Activated T-helper 9 cell treated with anti-CD3 and anti-CD28 coated beads, Interleukin-2, amount 50 U/mL, for 16 hours (primary cell): ENCODE results near the gene MOK.
"Not testable (repeated sequence)": the region's sequence is repeated elsewhere in the genome, so short reads cannot be mapped to it uniquely, and the experiment has no call there.

Experiments
- DNase-seq: peaks from one replicate; pipeline ENCODE4 v3.0.0-alpha.2; 2020; ENCODE audit warnings: low read depth

Gene MOK, protein sequence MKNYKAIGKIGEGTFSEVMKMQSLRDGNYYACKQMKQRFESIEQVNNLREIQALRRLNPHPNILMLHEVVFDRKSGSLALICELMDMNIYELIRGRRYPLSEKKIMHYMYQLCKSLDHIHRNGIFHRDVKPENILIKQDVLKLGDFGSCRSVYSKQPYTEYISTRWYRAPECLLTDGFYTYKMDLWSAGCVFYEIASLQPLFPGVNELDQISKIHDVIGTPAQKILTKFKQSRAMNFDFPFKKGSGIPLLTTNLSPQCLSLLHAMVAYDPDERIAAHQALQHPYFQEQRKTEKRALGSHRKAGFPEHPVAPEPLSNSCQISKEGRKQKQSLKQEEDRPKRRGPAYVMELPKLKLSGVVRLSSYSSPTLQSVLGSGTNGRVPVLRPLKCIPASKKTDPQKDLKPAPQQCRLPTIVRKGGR

GRCh38 chr14:102304611-102305506, at the start of gene MOK:
Gene MOK, minus strand, starts transcription at chr14:102305164. Its CDS starts 196 bp downstream, at chr14:102304968.
- peak; percentile 96 for DNase-seq

DNA sequence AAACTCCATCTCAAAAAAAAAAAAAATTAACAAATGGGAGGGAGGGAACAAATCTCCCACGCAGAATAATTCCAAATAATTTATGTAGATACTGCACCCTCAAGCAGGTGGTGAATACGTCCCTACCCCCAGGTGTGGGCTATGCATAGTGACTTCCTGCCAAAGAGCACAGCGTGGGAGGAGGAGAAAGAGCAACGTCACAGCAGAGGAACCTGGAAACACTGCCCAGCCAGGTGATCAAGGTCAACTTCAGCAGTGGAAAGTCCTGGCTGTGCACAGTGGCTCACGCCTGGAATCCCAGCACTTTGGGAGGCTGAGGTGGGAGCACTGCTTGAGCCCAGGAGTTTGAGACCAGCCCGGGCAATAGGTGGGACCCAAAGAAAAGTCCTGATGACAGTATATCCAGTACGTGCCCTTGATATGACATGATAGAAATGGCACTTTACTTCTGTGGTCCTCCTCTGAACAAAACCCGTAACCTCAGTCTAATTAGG, 48.2 kb upstream of the MOK start:
- DNase-seq: no peak

GRCh38 chr14:102352213-102352612, 47.2 kb upstream of the MOK start:
- DNase-seq: no peak

- not testable (repeated sequence) for DNase-seq
These were observed 46.6 kb upstream of the MOK start for GRCh38 chr14:102351593-102351992.

- DNase-seq: no peak
These were observed 46.1 kb upstream of the MOK start for GRCh38 chr14:102351023-102351422.

- no peak for DNase-seq
These were observed 43.4 kb upstream of the MOK start for GRCh38 chr14:102348376-102348775.

- DNase-seq: no peak
These were observed 41.7 kb upstream of the MOK start for GRCh38 chr14:102346645-102347044.

DNA sequence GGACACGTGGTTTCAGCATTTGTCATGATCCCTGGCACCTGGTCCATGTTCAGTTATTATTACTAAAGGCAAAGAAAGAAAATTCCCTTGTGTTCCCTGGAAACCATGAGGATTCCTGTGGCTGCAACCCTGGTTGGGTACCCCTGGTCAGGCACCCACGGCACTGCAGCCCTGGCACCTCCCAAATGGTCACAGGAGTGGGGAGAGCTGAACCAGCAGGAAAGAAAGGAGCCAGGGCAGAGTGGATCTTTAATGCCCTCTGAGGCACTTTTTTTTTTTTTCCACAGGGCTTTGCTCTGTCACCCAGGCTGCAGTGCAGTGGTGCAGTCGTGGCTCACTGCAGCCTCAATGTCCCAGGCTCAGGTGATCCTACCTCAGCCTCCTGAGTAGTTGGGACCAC, 40.3 kb upstream of the MOK start:
- DNase-seq: no peak

- DNase-seq: no peak
These were observed 39.5 kb upstream of the MOK start for GRCh38 chr14:102344485-102344884.

- no peak for DNase-seq
These were observed 39.1 kb upstream of the MOK start for GRCh38 chr14:102344084-102344483.

DNA sequence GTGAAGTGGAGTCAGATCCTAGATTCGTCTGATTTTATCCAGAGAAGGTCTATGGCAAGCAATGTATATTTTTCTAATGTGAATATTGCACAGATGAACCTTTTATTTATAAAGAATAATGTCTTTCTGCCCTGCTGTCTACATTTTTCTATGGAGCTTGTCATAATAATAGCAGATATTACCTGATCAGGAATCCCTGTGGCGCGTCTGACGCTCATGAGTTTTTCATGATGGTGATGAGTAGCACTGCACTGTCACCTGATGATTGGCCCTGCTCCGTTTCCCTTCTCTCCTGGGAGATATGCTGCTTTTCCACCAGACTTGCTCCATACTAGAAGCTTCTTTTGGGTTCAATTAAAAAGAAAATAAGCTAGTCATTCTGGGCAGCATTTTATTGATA, 37.3 kb upstream of the MOK start:
- DNase-seq: no peak

GRCh38 chr14:102341566-102341965, 36.6 kb upstream of the MOK start:
- DNase-seq: no peak

GRCh38 chr14:102338724-102339123, 33.8 kb upstream of the MOK start:
- no peak for DNase-seq

DNA sequence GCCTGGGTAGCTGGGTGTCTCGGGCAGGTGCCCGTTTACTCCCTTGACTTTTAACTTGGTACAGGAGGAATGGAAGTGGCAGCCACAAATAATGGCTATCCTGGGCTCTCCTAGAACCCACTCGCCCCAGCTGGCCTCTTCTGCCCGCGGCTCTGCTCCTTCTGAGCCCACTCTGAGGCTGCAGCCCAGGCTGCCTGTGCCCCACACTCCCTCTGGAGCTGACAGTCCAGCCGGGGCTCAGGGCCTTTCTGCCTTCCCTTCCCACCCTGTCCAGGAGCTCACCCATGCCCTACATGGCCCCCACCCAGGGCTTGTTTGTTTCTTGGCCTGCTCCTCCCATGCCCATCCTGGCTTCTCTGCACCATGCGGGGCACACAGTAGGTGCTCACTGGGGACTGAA, 30.2 kb upstream of the MOK start:
- DNase-seq: no peak

- DNase-seq: no peak
These were observed 29.1 kb upstream of the MOK start for GRCh38 chr14:102333795-102334705.

DNA sequence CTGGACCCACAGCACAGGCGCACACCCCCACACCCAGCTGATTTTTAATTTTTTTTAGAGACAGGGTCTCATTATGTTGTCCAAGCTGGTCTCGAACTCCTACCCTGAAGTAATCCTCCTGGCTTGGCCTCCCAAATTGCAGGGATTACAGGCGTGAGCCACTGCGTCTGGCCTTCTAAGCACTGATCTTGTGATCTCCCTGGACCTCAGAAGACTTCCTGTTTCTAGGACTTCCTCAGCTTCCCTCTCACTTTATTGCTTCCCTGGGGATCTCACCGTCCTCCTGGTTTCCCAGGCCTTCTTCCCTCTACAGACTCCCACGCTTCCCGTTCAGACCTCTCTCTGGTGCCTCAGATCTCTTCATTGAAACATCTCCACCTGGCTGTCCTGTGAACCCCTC, 28.4 kb upstream of the MOK start:
- no peak for DNase-seq

DNA sequence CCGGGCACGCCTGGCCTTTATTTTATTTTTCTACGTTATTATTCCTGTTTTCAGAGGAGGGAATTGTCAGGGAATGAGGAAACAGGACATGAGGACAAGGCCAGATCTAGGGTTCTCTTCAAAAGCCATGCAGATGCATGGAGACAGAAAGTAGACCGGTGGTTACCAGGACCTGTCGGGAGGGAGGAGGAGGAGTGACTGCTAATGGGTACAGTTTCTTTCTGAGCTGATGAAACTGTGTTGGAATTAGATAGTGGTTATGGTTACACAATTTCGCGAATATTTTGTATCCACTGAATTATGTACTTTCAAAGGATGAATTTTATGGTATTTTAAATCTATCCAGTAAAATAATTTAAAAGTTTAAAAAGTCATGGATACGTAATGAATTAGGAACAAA, 25.8 kb upstream of the MOK start:
- no peak for DNase-seq

DNA sequence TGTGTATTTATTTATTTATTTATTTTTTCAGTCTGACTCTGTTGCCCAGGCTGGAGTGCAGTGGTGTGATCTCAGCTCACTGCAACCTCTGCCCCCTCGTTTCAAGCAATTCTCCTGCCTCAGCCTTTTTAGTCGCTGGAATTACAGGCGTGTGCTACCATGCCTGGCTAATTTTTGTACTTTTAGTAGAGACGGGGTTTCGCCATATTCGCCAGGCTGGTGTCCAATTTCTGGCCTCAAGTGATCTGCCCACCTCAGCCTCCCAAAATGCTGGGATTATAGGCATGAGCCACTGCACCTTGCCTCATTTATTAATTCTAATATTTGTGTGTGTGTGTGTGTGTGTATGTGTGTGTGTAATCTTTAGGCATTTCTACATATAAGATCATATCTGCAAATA, 24.4 kb upstream of the MOK start:
- DNase-seq: not testable (repeated sequence)

GRCh38 chr14:102326583-102326982, 21.6 kb upstream of the MOK start:
- DNase-seq: no peak

DNA sequence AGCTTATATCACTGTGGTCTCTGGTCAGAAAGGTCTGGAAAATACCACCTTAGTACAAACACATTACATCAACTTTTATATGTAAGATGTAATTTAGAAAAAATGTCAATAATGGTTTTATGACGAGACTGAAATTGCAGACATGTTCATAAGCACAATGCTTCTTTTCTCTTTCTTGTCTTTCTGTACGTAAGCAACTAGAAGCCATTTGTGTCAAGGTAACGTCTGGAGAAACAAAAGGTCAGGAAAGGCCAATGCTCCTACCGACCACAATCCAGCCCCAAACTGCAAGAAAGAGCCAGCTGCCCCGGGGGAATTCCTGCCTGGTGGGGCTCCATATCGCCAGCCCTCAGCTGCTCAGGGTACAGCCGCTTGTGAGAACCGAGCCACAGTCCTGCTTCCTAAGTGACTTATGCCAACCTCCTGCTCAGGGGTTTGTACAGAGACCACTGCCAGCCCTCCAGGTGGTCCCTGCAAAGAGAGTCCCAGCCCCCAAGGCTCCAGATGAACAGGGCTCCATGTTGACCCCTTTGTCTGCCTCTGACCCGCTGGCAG, 20.9 kb upstream of the MOK start:
- no peak for DNase-seq

GRCh38 chr14:102323102-102323501, 18.1 kb upstream of the MOK start:
- DNase-seq: no peak
